GM12872 (cell line): ENCODE data around the gene DUS2.

Experiments
- TF ChIP-seq, protein P1 (sequence below): IDR thresholded peaks from 3 replicates; pipeline ENCODE4 v1.5.1; 2011; ENCODE audit warnings: low read depth, mild to moderate bottlenecking, low read length, moderate library complexity; ENCODE audit not compliant: insufficient read depth

The DUS2 gene

GRCh38 chr16:68071518-68071901 lies 48.4 kb downstream of the DUS2 start:
- TF ChIP-seq, protein P1, sequence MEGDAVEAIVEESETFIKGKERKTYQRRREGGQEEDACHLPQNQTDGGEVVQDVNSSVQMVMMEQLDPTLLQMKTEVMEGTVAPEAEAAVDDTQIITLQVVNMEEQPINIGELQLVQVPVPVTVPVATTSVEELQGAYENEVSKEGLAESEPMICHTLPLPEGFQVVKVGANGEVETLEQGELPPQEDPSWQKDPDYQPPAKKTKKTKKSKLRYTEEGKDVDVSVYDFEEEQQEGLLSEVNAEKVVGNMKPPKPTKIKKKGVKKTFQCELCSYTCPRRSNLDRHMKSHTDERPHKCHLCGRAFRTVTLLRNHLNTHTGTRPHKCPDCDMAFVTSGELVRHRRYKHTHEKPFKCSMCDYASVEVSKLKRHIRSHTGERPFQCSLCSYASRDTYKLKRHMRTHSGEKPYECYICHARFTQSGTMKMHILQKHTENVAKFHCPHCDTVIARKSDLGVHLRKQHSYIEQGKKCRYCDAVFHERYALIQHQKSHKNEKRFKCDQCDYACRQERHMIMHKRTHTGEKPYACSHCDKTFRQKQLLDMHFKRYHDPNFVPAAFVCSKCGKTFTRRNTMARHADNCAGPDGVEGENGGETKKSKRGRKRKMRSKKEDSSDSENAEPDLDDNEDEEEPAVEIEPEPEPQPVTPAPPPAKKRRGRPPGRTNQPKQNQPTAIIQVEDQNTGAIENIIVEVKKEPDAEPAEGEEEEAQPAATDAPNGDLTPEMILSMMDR: no peak

DNA sequence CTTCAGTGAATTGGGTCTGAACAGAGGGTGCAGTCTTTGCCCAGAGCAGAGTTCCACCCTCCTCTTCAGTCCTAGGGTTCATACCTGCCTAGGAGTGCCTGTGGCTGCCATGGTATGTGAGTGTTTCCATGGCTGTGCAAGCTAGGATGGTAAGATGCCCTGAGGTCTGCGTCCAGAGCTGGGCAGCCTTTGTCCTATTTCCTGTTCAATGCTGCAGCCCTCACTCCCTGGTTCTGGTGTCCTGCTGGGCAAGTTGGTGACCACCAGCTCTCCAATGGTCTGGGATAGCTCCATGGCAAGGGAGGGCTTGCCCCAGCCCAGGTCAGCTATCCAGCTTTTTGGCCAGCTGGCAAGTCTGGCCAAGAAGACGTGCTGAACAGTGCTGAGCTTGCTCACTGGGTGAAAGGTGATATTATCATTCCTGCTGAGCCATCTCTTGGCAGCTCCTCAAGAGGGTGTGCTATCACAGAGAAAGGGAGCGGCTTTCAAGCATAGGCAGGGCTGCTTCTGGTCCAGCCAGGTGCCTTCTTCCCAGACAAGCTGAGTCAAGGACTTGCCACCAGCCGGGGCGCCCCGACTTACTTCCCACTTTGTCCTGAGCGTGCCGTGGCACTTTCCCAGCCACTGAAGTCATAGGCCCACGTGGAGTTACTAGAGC lies 49.1 kb downstream of the DUS2 start:
- TF ChIP-seq, protein P1: no peak

GRCh38 chr16:68073902-68074760 lies 51.0 kb downstream of the DUS2 start:
- TF ChIP-seq, protein P1: no peak

- TF ChIP-seq, protein P1: no peak
Observed at GRCh38 chr16:68074850-68075555, 51.9 kb downstream of the DUS2 start.

DNA sequence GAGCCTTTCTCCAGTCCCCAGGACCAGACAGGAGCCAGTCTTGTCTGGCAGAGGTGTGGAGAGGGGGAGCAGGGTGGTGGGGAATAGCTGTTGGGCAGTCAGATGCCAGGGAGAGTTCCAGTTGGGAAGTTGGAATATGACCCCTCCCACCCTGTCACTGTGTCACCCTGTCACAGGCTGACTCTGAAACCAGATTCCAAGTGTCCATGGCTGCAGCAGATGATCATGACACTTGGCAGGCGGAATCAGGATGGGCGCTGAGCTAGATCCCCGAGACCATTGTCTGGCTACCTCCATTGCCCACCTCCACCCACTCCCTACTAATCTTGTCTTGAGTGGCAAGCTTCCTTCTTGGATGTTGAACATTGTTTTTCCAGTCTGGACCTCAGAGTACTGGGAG lies 52.9 kb downstream of the DUS2 start:
- TF ChIP-seq, protein P1: no peak

DNA sequence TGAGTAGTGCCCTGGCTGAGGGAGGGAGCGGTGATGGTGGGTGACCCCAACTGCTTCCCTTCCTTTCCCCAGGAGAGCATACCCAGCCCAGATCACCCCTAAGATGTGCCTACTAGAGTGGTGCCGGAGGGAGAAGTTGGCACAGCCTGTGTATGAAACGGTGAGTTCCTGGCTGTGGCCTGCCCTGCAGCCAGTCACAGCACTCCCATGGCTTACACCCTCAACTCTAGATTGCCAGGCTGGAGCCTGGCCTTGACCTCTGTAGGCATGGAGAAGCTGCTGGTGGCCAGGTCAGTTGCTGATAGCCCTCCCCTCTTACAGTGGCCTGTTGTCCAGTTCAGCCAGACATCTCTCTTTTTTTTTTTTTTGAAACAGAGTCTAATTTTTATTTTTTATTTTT lies 53.5 kb downstream of the DUS2 start:
- TF ChIP-seq, protein P1: no peak
